Neutrophil (primary cell): ENCODE results near the gene PRLH.

Source experiments
- H3K27ac ChIP-seq: fragments of 200-600 bp; sonication (generic); 2 replicates; pipeline ENCODE4 v1.5.1; 2016; ENCODE audit warnings: mild to moderate bottlenecking, moderate library complexity
- H3K27me3 ChIP-seq: fragments of 200-600 bp; sonication (generic); 2 replicates; pipeline ENCODE4 v1.6.0; 2016; ENCODE audit warnings: mild to moderate bottlenecking
- H3K36me3 ChIP-seq: fragments of 200-600 bp; sonication (generic); 2 replicates; pipeline ENCODE4 v1.5.1; 2017
- H3K4me1 ChIP-seq, 2 experiments: fragments of 200-600 bp in 1 of 2; sonication (generic) in 1 of 2; 1 replicate in 1 of 2; 2 replicates in 1 of 2; pipeline versions ENCODE4 v1.5.1 to v1.6.1; 2013 to 2016; ENCODE audit warnings: low read depth in 1 of 2, low read length in 1 of 2, mild to moderate bottlenecking in 1 of 2, moderate library complexity in 1 of 2; ENCODE audit not compliant: control insufficient read depth in 1 of 2, insufficient read depth in 1 of 2
- H3K4me3 ChIP-seq, 2 experiments: fragments of 200-600 bp in 1 of 2; sonication (generic) in 1 of 2; 1 replicate in 1 of 2; 2 replicates in 1 of 2; pipeline ENCODE4 v1.5.1; 2013 to 2016; ENCODE audit warnings: low read depth in 1 of 2, low read length in 1 of 2, mild to moderate bottlenecking in 1 of 2, moderate library complexity in 1 of 2
- H3K9me3 ChIP-seq: fragments of 200-600 bp; sonication (generic); 2 replicates; pipeline ENCODE4 v1.5.1; 2016
- CTCF ChIP-seq: fragments of 200-600 bp; sonication (generic); IDR thresholded peaks from 2 replicates; pipeline ENCODE4 v1.5.1; 2016; ENCODE audit warnings: antibody characterized with exemption

PRLH gene

GRCh38 chr2:237597196-237598145, 31.1 kb downstream of the PRLH start:
- H3K36me3 ChIP-seq: no peaks in the 10 kb centered on the region
- no peaks in the 10 kb centered on the region for H3K4me1 ChIP-seq
- H3K27me3 ChIP-seq: peaks cover 19% of the 10 kb centered on the region
- no peak overlapping the region for H3K4me3 ChIP-seq
- no peak for TF ChIP-seq CTCF
- no peak overlapping the region for H3K27ac ChIP-seq
- H3K9me3 ChIP-seq: no peaks in the 10 kb centered on the region

- Histone ChIP-seq H3K9me3 (no peaks in the 10 kb centered on the region), H3K27me3 (peaks cover 19% of the 10 kb centered on the region), H3K36me3 (no peaks in the 10 kb centered on the region), H3K4me1 (peaks cover 3 to 9% of the 10 kb centered on the region in 2 experiments), H3K27ac (no peak overlapping the region), H3K4me3 (no peak overlapping the region)
- TF ChIP-seq CTCF: no peak
These were observed 32.3 kb downstream of the PRLH start for GRCh38 chr2:237598468-237599208.

GRCh38 chr2:237599465-237600110, 33.2 kb downstream of the PRLH start:
- Histone ChIP-seq H3K36me3 (no peaks in the 10 kb centered on the region), H3K27me3 (peaks cover 19% of the 10 kb centered on the region), H3K9me3 (no peaks in the 10 kb centered on the region), H3K4me3 (no peak overlapping the region), H3K27ac (no peak overlapping the region), H3K4me1 (peaks cover 5 to 13% of the 10 kb centered on the region in 2 experiments)
- no peak for TF ChIP-seq CTCF

- H3K4me3 ChIP-seq: no peak overlapping the region
- H3K4me1 ChIP-seq: peaks cover 5 to 13% of the 10 kb centered on the region in 2 experiments
- peaks cover 19% of the 10 kb centered on the region for H3K27me3 ChIP-seq
- H3K36me3 ChIP-seq: no peaks in the 10 kb centered on the region
- no peaks in the 10 kb centered on the region for H3K9me3 ChIP-seq
- TF ChIP-seq CTCF: no peak
- H3K27ac ChIP-seq: no peak overlapping the region
These were observed 34.0 kb downstream of the PRLH start for GRCh38 chr2:237600205-237600846.

- Histone ChIP-seq H3K36me3 (no peaks in the 10 kb centered on the region), H3K27ac (no peak overlapping the region), H3K9me3 (no peaks in the 10 kb centered on the region), H3K4me1 (peaks cover 5 to 13% of the 10 kb centered on the region in 2 experiments), H3K27me3 (peaks cover 19% of the 10 kb centered on the region), H3K4me3 (no peak overlapping the region)
- no peak for TF ChIP-seq CTCF
These were observed 35.2 kb downstream of the PRLH start for GRCh38 chr2:237601453-237602116.
